ENCODE data around the gene NRCAM.

NRCAM gene

DNA sequence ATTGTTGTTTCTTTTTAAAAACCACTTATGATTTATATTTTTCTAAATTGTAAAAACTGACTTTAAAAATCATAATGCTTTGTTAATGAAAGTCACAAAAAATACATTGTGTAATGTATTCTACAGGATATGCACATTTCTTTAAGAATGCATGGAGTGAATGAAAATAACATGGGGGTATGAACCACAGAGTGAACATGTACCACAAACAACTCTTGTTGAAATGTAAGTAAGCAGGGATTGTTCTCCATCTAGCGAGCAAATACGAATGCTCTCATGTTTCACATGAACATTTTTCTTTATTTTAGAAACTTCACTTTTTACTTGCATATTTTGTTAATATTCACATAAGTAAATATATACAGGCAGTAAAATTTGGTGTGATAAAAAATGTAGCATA, 290.5 kb downstream of the NRCAM start:
- TF ChIP-seq EZH2phosphoT487 (conservative IDR thresholded peaks at IDR 0.05; ENCODE audit: low read length), result no peak
- TF ChIP-seq, protein P1, sequence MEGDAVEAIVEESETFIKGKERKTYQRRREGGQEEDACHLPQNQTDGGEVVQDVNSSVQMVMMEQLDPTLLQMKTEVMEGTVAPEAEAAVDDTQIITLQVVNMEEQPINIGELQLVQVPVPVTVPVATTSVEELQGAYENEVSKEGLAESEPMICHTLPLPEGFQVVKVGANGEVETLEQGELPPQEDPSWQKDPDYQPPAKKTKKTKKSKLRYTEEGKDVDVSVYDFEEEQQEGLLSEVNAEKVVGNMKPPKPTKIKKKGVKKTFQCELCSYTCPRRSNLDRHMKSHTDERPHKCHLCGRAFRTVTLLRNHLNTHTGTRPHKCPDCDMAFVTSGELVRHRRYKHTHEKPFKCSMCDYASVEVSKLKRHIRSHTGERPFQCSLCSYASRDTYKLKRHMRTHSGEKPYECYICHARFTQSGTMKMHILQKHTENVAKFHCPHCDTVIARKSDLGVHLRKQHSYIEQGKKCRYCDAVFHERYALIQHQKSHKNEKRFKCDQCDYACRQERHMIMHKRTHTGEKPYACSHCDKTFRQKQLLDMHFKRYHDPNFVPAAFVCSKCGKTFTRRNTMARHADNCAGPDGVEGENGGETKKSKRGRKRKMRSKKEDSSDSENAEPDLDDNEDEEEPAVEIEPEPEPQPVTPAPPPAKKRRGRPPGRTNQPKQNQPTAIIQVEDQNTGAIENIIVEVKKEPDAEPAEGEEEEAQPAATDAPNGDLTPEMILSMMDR (IDR thresholded peaks at IDR 0.05; ENCODE audit: insufficient read depth, low read length, poor library complexity, severe bottlenecking), result no peak
- Histone ChIP-seq H3K9me2 (replicated peaks; ENCODE audit: insufficient read depth, low read length) (no peaks in the 10 kb centered on the region), H4K20me1 (ENCODE audit: low read depth, low read length) (no peaks in the 10 kb centered on the region), H3K9ac (ENCODE audit: low read length) (no peak overlapping the region), H3K79me2 (ENCODE audit: insufficient read depth, low read length) (no peaks in the 10 kb centered on the region), H3K9me3 (ENCODE audit: insufficient read depth, low read length) (no peaks in the 10 kb centered on the region), H3K36me3 (ENCODE audit: low read length) (no peaks in the 10 kb centered on the region), H3F3A (ENCODE audit: insufficient read depth) (no peaks in the 10 kb centered on the region), H3K4me3 (ENCODE audit: insufficient read depth, low read length, poor library complexity, severe bottlenecking) (no peak overlapping the region), H3K27ac (ENCODE audit: low read depth, low read length) (no peak overlapping the region), H2AFZ (ENCODE audit: low read depth, low read length, severe bottlenecking) (no peak overlapping the region), H3K27me3 (ENCODE audit: low read length) (no peaks in the 10 kb centered on the region), H3K4me2 (ENCODE audit: low read depth, low read length, poor library complexity, severe bottlenecking) (no peak overlapping the region)

- Histone ChIP-seq H3K9me2 (replicated peaks; ENCODE audit: insufficient read depth, low read length) (no peaks in the 10 kb centered on the region), H4K20me1 (ENCODE audit: low read depth, low read length) (no peaks in the 10 kb centered on the region), H3K79me2 (ENCODE audit: insufficient read depth, low read length) (no peaks in the 10 kb centered on the region), H2AFZ (ENCODE audit: low read depth, low read length, severe bottlenecking) (no peak overlapping the region), H3F3A (ENCODE audit: insufficient read depth) (no peaks in the 10 kb centered on the region), H3K27me3 (ENCODE audit: low read length) (no peaks in the 10 kb centered on the region), H3K36me3 (ENCODE audit: low read length) (no peaks in the 10 kb centered on the region), H3K9me3 (ENCODE audit: insufficient read depth, low read length) (no peaks in the 10 kb centered on the region), H3K4me3 (ENCODE audit: insufficient read depth, low read length, poor library complexity, severe bottlenecking) (no peak overlapping the region), H3K9ac (ENCODE audit: low read length) (no peak overlapping the region), H3K4me2 (ENCODE audit: low read depth, low read length, poor library complexity, severe bottlenecking) (no peak overlapping the region), H3K27ac (ENCODE audit: low read depth, low read length) (no peak overlapping the region)
- TF ChIP-seq, protein P1 (IDR thresholded peaks at IDR 0.05; ENCODE audit: insufficient read depth, low read length, poor library complexity, severe bottlenecking), result no peak
- TF ChIP-seq EZH2phosphoT487 (conservative IDR thresholded peaks at IDR 0.05; ENCODE audit: low read length), result no peak
These were observed 291.3 kb downstream of the NRCAM start for GRCh38 chr7:108164946-108165345.

DNA sequence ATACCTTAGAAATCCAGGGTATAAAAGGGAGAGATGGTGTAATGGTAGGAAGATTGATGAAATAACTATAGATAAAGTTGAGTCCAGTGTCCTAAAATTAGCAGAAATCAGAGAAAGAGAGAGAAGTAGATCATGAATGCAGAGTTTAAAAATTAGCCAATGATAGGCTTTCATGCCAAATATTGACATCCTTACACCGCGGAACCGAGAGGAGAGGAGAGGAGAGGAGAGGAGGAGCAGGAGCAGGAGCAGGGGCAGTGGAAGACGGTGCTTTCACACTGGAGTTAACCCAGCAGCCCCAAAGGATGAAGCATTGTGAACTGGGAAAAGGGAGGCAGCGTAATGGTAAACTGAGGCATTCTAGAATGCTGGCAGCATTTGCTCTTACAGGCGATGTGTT, 291.9 kb downstream of the NRCAM start:
- Histone ChIP-seq H3K4me2 (ENCODE audit: low read depth, low read length, poor library complexity, severe bottlenecking) (no peak overlapping the region), H3K27me3 (ENCODE audit: low read length) (no peaks in the 10 kb centered on the region), H2AFZ (ENCODE audit: low read depth, low read length, severe bottlenecking) (no peak overlapping the region), H3K9me2 (replicated peaks; ENCODE audit: insufficient read depth, low read length) (no peaks in the 10 kb centered on the region), H3K9ac (ENCODE audit: low read length) (no peak overlapping the region), H3K27ac (ENCODE audit: low read depth, low read length) (no peak overlapping the region), H3K79me2 (ENCODE audit: insufficient read depth, low read length) (no peaks in the 10 kb centered on the region), H3K36me3 (ENCODE audit: low read length) (no peaks in the 10 kb centered on the region), H3F3A (ENCODE audit: insufficient read depth) (no peaks in the 10 kb centered on the region), H4K20me1 (ENCODE audit: low read depth, low read length) (no peaks in the 10 kb centered on the region), H3K9me3 (ENCODE audit: insufficient read depth, low read length) (no peaks in the 10 kb centered on the region), H3K4me3 (ENCODE audit: insufficient read depth, low read length, poor library complexity, severe bottlenecking) (no peak overlapping the region)
- TF ChIP-seq EZH2phosphoT487 (conservative IDR thresholded peaks at IDR 0.05; ENCODE audit: low read length), result no peak
- TF ChIP-seq, protein P1 (IDR thresholded peaks at IDR 0.05; ENCODE audit: insufficient read depth, low read length, poor library complexity, severe bottlenecking), result no peak

Measured in SU-DHL-6 (cell line).